Activated gamma-delta T cell treated with anti-CD3 and anti-CD28 coated beads, Interleukin-2, amount 50 U/mL, for 16 hours (primary cell): ENCODE measurements around the gene GOLGA7B.

Source experiments
- DNase-seq: peaks from one replicate; pipeline ENCODE4 v3.0.0-alpha.2; 2020; ENCODE audit warnings: low read depth

Gene GOLGA7B

DNA sequence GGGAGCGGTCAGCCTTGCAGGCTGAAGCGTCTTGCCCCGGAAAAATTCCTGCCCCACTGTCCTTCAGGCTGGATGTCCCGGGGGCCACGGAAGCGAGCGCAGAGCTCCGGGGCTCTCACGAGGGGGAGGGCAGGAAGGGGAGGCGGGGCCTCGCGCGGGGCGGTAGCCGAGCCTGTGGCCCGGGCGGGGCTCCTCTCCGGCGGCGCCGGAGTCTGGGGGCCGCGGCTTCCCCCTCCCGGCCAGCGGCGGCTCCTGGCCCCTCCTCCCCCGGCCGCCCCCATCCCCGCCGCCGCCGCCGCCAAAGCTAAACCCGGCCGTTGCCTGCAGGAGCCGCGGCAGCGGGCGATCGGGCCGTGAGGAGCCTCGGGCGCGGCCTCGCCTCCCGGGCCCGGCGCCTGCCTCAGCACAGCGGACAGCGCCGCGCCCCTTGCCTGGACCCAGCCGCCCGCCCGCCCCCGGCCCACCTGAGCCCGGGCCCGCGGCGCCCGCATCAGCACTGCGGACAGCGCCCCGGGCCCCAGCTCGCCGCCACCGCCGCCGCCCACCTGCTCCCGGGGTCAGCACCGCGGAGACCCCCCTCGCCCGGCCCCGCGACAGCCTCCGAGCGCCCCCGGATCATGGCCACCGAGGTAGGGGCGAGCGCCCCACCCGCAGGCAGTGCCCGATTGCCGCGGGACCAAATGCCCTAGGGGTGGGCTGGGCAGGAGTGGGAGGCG, at the start of gene GOLGA7B:
GOLGA7B (plus strand) TSS at position 157 of the 716 bp plus-strand sequence; CDS start at position 618, 461 bp downstream.
- peak; percentile 32 for DNase-seq

- no peak for DNase-seq
Observed at GRCh38 chr10:97800474-97800873, 49.2 kb upstream of the GOLGA7B start.

- DNase-seq = no peak
Observed at GRCh38 chr10:97801422-97801821, 48.2 kb upstream of the GOLGA7B start.

DNA sequence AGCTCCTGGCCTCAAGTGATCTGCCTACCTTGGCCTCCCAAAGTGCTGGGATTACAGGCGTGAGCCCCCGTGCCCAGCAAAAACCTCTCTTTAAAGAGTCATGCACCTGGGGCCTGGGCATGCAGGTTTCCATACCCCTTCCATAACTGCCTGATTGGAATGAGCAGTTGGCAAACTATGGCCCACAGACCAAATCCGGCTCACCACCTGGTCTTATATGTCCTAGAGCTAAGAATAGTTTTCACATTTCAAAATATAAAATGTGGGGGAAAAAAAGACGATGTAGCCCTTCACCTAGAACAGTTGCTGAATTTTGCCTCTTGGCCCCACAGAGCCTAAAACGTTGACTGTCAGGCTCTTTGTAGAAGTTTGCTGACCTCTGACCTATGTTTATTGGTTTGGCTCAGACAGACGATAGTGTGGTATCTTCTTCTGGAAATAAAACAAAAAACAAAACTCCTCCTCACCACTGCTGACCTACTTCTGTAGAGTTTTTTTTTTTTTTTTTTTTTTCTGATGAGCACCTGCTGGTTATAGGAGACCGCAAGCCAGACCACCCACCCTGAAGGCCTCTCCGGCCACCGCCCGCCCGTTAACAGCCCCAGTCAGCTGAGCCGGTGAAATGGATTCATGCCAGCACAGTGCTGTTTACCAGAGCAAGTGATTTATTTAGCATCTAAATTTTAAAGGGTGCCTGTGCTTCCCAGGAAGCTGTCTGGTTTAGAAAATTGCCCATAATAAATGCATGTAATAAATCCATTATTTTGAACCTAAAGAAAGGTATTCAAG, 44.4 kb upstream of the GOLGA7B start:
- no peak for DNase-seq

DNA sequence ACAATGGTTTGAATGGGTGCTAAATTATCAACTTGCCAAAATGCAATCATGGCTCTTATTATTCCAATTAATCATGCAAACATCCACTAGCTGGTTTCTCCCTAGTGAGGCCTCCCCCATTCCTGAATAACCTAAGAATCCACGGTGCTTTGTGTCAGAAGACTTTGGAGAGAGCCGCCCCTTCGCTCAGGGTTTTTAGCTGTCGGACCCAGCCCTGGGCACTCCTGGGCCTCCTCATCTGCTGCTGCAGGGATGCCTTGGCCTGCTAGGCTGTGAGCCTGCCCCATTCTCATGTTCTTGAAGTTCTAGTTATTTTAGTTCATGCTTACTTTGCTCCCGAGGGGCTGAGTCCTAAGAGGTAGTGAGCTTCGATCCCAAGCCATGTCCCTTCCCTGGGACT, 43.7 kb upstream of the GOLGA7B start:
- DNase-seq = no peak

- DNase-seq = no peak
Observed at GRCh38 chr10:97810446-97810845, 39.2 kb upstream of the GOLGA7B start.

GRCh38 chr10:97811958-97812357, 37.7 kb upstream of the GOLGA7B start:
- DNase-seq = no peak

GRCh38 chr10:97812696-97813095, 36.9 kb upstream of the GOLGA7B start:
- DNase-seq = no peak

- no peak for DNase-seq
Observed at GRCh38 chr10:97813311-97813710, 36.3 kb upstream of the GOLGA7B start.

GRCh38 chr10:97814996-97815395, 34.6 kb upstream of the GOLGA7B start:
- DNase-seq = no peak

- DNase-seq = no peak
Observed at GRCh38 chr10:97816609-97817008, 33.0 kb upstream of the GOLGA7B start.

GRCh38 chr10:97818572-97818971, 31.1 kb upstream of the GOLGA7B start:
- DNase-seq = no peak

DNA sequence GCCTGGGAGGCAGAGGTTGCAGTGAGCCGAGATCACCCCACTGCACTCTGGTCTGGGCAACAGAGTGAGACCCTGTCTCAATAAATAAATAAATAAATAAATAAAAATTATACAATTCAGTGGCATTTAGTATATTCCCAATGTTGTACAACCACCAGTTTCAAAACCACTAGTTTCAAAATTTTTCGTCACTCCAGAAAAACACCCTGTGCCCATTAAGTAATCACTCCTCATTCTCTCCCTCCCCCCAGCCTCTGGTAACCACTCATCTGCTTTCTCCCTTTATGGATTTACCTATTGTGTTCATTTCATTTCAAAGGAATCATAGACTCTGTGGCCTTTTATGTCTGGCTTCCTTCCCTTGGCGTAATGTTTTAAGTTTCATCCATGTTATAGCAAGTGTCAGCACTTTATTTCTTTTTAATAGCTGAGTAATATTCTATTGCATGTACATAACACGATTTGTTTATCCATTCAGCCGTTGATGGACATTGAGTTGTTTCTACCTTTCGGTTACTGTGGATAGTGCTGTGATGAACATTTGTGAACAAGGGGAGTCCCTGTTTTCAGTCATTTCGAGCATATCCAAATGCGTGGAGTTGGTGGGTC, 29.4 kb upstream of the GOLGA7B start:
- no peak for DNase-seq

GRCh38 chr10:97821308-97822038, 28.2 kb upstream of the GOLGA7B start:
- DNase-seq = no peak

- no peak for DNase-seq
Observed at GRCh38 chr10:97822261-97822687, 27.4 kb upstream of the GOLGA7B start.

- DNase-seq = no peak
Observed at GRCh38 chr10:97823734-97824133, 25.9 kb upstream of the GOLGA7B start.

- DNase-seq = no peak
Observed at GRCh38 chr10:97825020-97825760, 24.5 kb upstream of the GOLGA7B start.

DNA sequence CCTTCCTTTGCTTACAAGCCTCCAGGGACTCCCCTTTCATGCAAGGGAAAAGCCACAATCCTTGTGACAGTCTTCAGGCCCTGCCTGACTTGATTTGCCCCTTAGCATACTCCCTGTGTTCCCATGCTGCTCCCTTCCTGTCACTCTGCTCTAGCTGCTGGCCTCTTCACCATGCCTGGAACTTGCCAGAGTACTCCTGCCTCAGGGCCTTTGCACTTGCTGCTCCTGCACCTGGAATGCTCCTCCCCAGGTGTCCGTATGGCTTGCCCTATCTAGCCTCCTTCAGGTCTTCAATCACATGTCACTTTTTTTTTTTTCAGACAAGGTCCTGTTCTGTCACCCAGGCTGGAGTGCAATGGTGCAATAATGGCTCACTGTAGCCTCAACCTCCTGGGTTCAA, 22.8 kb upstream of the GOLGA7B start:
- no peak for DNase-seq

DNA sequence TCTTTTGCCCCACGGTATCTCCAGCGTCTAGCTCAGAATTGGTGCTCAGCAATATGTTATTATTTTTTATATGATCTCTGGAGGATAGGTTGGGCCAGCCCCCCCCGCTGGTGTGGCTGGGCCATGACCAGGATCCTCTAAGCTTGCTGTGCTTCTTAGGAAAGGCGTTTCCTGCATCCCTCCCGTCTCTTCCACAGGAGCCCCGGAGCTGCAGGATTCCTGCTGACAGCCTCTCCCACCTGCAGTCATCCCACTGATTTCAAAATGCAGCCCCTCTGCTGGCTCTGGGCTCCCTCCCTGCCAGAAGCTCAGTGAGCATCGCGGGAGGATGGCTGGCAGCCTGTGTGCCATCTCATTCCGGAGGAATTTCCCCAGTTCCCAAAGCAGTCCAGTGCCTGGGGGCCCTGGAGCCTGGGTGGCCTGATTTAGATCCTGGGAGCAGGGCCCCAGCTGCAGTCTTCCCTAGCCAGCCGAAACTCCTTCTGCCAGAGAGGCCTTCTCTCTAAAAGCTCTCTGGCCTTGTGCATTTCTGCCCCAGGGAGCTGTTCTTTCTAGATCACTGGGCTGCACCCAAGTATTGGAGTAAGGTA, 21.8 kb upstream of the GOLGA7B start:
- DNase-seq = no peak

DNA sequence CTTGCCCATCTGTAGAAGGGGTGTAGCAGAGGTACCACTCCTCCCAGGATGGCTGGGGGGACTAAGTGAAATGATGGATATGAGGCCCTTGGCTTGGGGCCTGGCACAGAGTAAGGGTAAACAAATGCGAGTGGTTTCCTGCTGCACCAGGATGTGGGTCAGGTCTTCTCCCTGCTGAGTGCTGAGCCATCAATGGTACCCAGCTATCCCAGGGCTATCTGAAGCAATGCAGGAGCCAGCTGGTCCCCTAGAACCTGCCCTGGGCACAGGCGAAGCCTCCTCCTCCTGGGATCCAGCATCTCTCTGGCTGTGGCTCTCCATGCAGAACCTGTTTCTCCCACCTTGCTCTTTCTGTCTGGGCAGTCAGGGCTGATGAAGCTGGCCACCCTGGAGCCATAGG, 20.9 kb upstream of the GOLGA7B start:
- no peak for DNase-seq

GRCh38 chr10:97830064-97830463, 19.6 kb upstream of the GOLGA7B start:
- no peak for DNase-seq
